Keratinocyte (primary cell): ENCODE measurements around the gene CDC42SE2. TPM values are rescaled to one million over a fixed set of nuclear protein-coding genes. Genes with fewer than 3 reads are reported as not detected.

Source experiments
- DNase-seq: peaks from one replicate; pipeline ENCODE4 v3.0.0-alpha.2; 2011; ENCODE audit warnings: low read depth, missing footprints, low spot score
- FAIRE-seq: peaks from 2 replicates; lab custom pipeline; 2011; peaks lifted over from hg19 to GRCh38; lab: Jason Lieb, UNC
- H2AFZ ChIP-seq: 2 replicates; pipeline ENCODE4 v1.6.0; 2012; ENCODE audit warnings: low read length, control low read depth, inconsistent platforms; ENCODE audit not compliant: control insufficient read depth
- H3K27ac ChIP-seq: 2 replicates; pipeline ENCODE4 v1.5.1; 2011; ENCODE audit warnings: low read length; ENCODE audit not compliant: control insufficient read depth, insufficient read depth
- H3K27me3 ChIP-seq: 3 replicates; pipeline ENCODE4 v1.6.0; 2011; ENCODE audit warnings: low read length; ENCODE audit not compliant: control insufficient read depth, insufficient read depth; ENCODE audit errors: extremely low read depth
- H3K36me3 ChIP-seq, 2 experiments: 2 replicates in 1 of 2; 3 replicates in 1 of 2; pipeline ENCODE4 v1.5.1; 2011; ENCODE audit warnings: low read length in 2 of 2, mild to moderate bottlenecking in 1 of 2; ENCODE audit not compliant: control insufficient read depth in 2 of 2, insufficient read depth in 2 of 2; ENCODE audit errors: extremely low read depth in 1 of 2
- H3K4me1 ChIP-seq: 3 replicates; pipeline ENCODE4 v1.5.1; 2011; ENCODE audit warnings: low read length; ENCODE audit not compliant: control insufficient read depth, insufficient read depth; ENCODE audit errors: extremely low read depth
- H3K4me2 ChIP-seq: 3 replicates; pipeline ENCODE4 v1.6.0; 2011; ENCODE audit warnings: low read depth, low read length; ENCODE audit not compliant: control insufficient read depth, insufficient read depth; ENCODE audit errors: extremely low read depth
- H3K4me3 ChIP-seq, 3 experiments: fragments of 200-600 bp in 1 of 3; sonication (generic) in 1 of 3; 2 replicates in 2 of 3; 3 replicates in 1 of 3; pipeline ENCODE4 v1.5.1; 2011 to 2016; ENCODE audit warnings: low read length in 3 of 3, mild to moderate bottlenecking in 3 of 3, control low read depth in 2 of 3, inconsistent platforms in 1 of 3, low read depth in 1 of 3, mixed read lengths in 1 of 3, mixed run types in 1 of 3, moderate library complexity in 1 of 3; ENCODE audit not compliant: control insufficient read depth in 2 of 3, insufficient read depth in 2 of 3; ENCODE audit errors: extremely low read depth in 1 of 3
- H3K79me2 ChIP-seq: 2 replicates; pipeline ENCODE4 v1.6.0; 2012; ENCODE audit warnings: low read length; ENCODE audit not compliant: control insufficient read depth, insufficient read depth
- H3K9ac ChIP-seq: 3 replicates; pipeline ENCODE4 v1.6.0; 2011; ENCODE audit warnings: low read length; ENCODE audit not compliant: control insufficient read depth, insufficient read depth; ENCODE audit errors: extremely low read depth
- H3K9me1 ChIP-seq: 3 replicates; pipeline ENCODE4 v1.6.0; 2011; ENCODE audit warnings: low read length; ENCODE audit not compliant: control insufficient read depth, insufficient read depth; ENCODE audit errors: extremely low read depth
- H3K9me3 ChIP-seq: 2 replicates; pipeline ENCODE4 v1.5.1; 2012; ENCODE audit warnings: low read depth, low read length; ENCODE audit not compliant: control insufficient read depth
- H4K20me1 ChIP-seq: 3 replicates; pipeline ENCODE4 v1.6.0; 2011; ENCODE audit warnings: low read length; ENCODE audit not compliant: control insufficient read depth, insufficient read depth; ENCODE audit errors: extremely low read depth
- EZH2 ChIP-seq: IDR thresholded peaks from one replicate; pipeline ENCODE4 v1.6.1; 2012; ENCODE audit warnings: inconsistent platforms, mild to moderate bottlenecking, low read length, moderate library complexity
- dilution Hi-C: fragments of 300-500 bp; cut with MboI; formaldehyde crosslinking; loops from one replicate; pipeline ENCODE4 v1.7.0; 2020; ENCODE audit warnings: low sequenced_read_pairs; ENCODE audit not compliant: extremely low pct_ligation_motif_present
- polyA plus RNA-seq, 5 experiments: library from polyadenylated mRNA; depleted of rRNA in 3 of 5; stranded (reverse) in 3 of 5; stranded (forward) in 1 of 5; unstranded in 1 of 5; fragments of >200 nt; gene quantifications; 1 replicate in 1 of 5; 2 replicates in 3 of 5; 3 replicates in 1 of 5; pipeline versions ENCODE4 v1.2.1 to v1.2.3, GENCODE V29; 2011 to 2012; ENCODE audit warnings: missing spikeins in 2 of 5, low read depth in 1 of 5, low replicate concordance in 1 of 5
- TF ChIP-seq, protein P1 (sequence below), 3 experiments: IDR thresholded peaks in 1 of 3; conservative IDR thresholded peaks in 1 of 3; optimal IDR thresholded peaks in 1 of 3; 2 replicates in 2 of 3; 3 replicates in 1 of 3; pipeline versions ENCODE3 to v1.5.1; 2011; ENCODE audit warnings: low read length in 3 of 3, mild to moderate bottlenecking in 3 of 3, moderate library complexity in 2 of 3, control low read depth in 1 of 3, inconsistent platforms in 1 of 3; ENCODE audit not compliant: insufficient read depth in 2 of 3; ENCODE audit errors: extremely low read depth in 1 of 3

CDC42SE2 gene
- polyA plus RNA-seq, 1 donor (not counting 4 experiments of a cell fraction or from before 2014, with no cell fraction given) = 32.5 TPM

- no peaks in the 10 kb centered on the region for H4K20me1 ChIP-seq
- no peaks in the 10 kb centered on the region for H3K36me3 ChIP-seq
- no peak overlapping the region for H2AFZ ChIP-seq
- FAIRE-seq = no peak
- DNase-seq = no peak
- H3K4me2 ChIP-seq = no peak overlapping the region
- no peak overlapping the region for H3K9ac ChIP-seq
- dilution Hi-C loops = no loop called here
- H3K27ac ChIP-seq = no peak overlapping the region
- H3K9me1 ChIP-seq = no peaks in the 10 kb centered on the region
- TF ChIP-seq EZH2 = no peak
- TF ChIP-seq, protein P1, sequence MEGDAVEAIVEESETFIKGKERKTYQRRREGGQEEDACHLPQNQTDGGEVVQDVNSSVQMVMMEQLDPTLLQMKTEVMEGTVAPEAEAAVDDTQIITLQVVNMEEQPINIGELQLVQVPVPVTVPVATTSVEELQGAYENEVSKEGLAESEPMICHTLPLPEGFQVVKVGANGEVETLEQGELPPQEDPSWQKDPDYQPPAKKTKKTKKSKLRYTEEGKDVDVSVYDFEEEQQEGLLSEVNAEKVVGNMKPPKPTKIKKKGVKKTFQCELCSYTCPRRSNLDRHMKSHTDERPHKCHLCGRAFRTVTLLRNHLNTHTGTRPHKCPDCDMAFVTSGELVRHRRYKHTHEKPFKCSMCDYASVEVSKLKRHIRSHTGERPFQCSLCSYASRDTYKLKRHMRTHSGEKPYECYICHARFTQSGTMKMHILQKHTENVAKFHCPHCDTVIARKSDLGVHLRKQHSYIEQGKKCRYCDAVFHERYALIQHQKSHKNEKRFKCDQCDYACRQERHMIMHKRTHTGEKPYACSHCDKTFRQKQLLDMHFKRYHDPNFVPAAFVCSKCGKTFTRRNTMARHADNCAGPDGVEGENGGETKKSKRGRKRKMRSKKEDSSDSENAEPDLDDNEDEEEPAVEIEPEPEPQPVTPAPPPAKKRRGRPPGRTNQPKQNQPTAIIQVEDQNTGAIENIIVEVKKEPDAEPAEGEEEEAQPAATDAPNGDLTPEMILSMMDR (optimal IDR thresholded peaks at IDR 0.05 in 1 of 3, IDR thresholded peaks at IDR 0.05 in 1 of 3, conservative IDR thresholded peaks at IDR 0.05 in 1 of 3; ENCODE audit: extremely low read depth in 1 of 3, insufficient read depth in 2 of 3, low read length in 3 of 3) = no peak
- H3K9me3 ChIP-seq = no peaks in the 10 kb centered on the region
- no peak overlapping the region for H3K4me3 ChIP-seq
- peaks cover 25% of the 10 kb centered on the region for H3K79me2 ChIP-seq
- no peaks in the 10 kb centered on the region for H3K4me1 ChIP-seq
- no peaks in the 10 kb centered on the region for H3K27me3 ChIP-seq
These were observed 109.4 kb downstream of the CDC42SE2 start for GRCh38 chr5:131373265-131373664.

DNA sequence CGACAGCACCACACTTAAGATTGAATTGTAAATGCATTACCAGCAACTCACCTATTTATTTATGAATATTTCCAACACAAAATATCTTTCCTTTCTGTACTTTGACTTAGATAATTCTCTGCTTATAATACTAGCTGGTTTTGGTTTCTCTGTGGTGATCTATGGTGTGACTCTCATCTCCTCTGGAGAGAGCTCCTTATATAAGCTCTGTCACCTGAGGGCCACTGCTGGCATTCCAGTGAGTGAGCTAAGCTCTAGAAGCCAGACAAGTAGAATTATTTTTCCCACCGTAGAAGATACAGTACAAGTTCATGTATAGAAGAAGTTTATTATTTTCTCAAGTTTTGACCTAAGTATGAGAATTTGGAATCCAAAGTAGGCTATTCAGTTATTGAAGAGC lies 111.5 kb downstream of the CDC42SE2 start:
- FAIRE-seq = no peak
- Histone ChIP-seq H3K9me1 (peaks cover 3% of the 10 kb centered on the region), H3K9me3 (no peaks in the 10 kb centered on the region), H2AFZ (no peak overlapping the region), H4K20me1 (no peaks in the 10 kb centered on the region), H3K79me2 (peaks cover 27% of the 10 kb centered on the region), H3K36me3 (no peaks in the 10 kb centered on the region), H3K4me1 (no peaks in the 10 kb centered on the region), H3K27me3 (no peaks in the 10 kb centered on the region), H3K4me2 (no peak overlapping the region), H3K4me3 (no peak overlapping the region), H3K27ac (no peak overlapping the region), H3K9ac (no peak overlapping the region)
- TF ChIP-seq, protein P1 (optimal IDR thresholded peaks at IDR 0.05 in 1 of 3, IDR thresholded peaks at IDR 0.05 in 1 of 3, conservative IDR thresholded peaks at IDR 0.05 in 1 of 3; ENCODE audit: extremely low read depth in 1 of 3, insufficient read depth in 2 of 3, low read length in 3 of 3) = no peak
- TF ChIP-seq EZH2 = no peak
- dilution Hi-C loops = no loop called here
- DNase-seq = no peak
